ENCODE measurements around the gene S100A6. TPM values are rescaled to one million over a fixed set of nuclear protein-coding genes. Genes with fewer than 3 reads are reported as not detected.
"Not testable (repeated sequence)": the region's sequence is repeated elsewhere in the genome, so short reads cannot be mapped to it uniquely, and the experiment has no call there.

The S100A6 gene
- total and polyA plus RNA-seq, 2 donors (not counting 3 experiments of a cell fraction or from before 2014, with no cell fraction given): 552 to 908 TPM

- no peak overlapping the region for H2AFZ ChIP-seq (ENCODE audit: low read depth, low read length)
- H3K4me2 ChIP-seq (ENCODE audit: insufficient read depth, low read length): no peak overlapping the region
- intact Hi-C loops (cut with micrococcal nuclease): no loop called here
- FAIRE-seq (no peak), DNase-seq (ENCODE audit: low read depth, low spot score) (no peak)
- dilution Hi-C loops (cut with MboI; ENCODE audit: extremely low pct_ligation_motif_present, low sequenced_read_pairs): no loop called here
- H3K79me2 ChIP-seq (ENCODE audit: control insufficient read depth, insufficient read depth, low read length): no peaks in the 10 kb centered on the region
- H3K36me3 ChIP-seq (ENCODE audit: control insufficient read depth in 2 of 2, extremely low read depth in 1 of 2, insufficient read depth in 2 of 2, low read length in 2 of 2): no peaks in the 10 kb centered on the region
- H3K4me1 ChIP-seq (ENCODE audit: control insufficient read depth, extremely low read depth, insufficient read depth, low read length): peaks cover 3% of the 10 kb centered on the region
- no peaks in the 10 kb centered on the region for H3K9me3 ChIP-seq (replicated peaks; ENCODE audit: control insufficient read depth, insufficient read depth, low read length)
- no TSS peak for BruUV-seq (replicated peaks)
- H4K20me1 ChIP-seq (replicated peaks; ENCODE audit: control insufficient read depth, extremely low read depth, insufficient read depth, low read length): no peaks in the 10 kb centered on the region
- no peak overlapping the region for H3K27ac ChIP-seq (ENCODE audit: insufficient read depth, low read depth, low read length)
- CTCF ChIA-PET: interaction anchor here (0.9 to 2.0 kb wide), 8 partner anchors 8 to 57 kb away, joined by 3 to 8 read pairs (median 6); partner anchors contain the start of gene S100A13
- H3K4me3 ChIP-seq (replicated peaks in 1 of 3; ENCODE audit: insufficient read depth in 1 of 3, low read depth in 1 of 3, low read length in 3 of 3): no peak overlapping the region
- no peak for TF ChIP-seq FOS (IDR thresholded peaks at IDR 0.05; ENCODE audit: borderline replicate concordance, insufficient read depth, low read length)
- no peak for TF ChIP-seq CTCF (IDR thresholded peaks at IDR 0.05; ENCODE audit: extremely low read depth in 1 of 2, insufficient read depth in 1 of 2, low read depth in 1 of 2, low read length in 2 of 2)
- no peak for TF ChIP-seq POLR2AphosphoS5 (IDR thresholded peaks at IDR 0.05; ENCODE audit: insufficient read depth, low read depth, low read length)
- TF ChIP-seq MYC (IDR thresholded peaks at IDR 0.05; ENCODE audit: low read depth, low read length): no peak
- no peak for TF ChIP-seq POLR2A (IDR thresholded peaks at IDR 0.05; ENCODE audit: low read depth, low read length)
- TF ChIP-seq EZH2 (IDR thresholded peaks at IDR 0.05; ENCODE audit: borderline replicate concordance, low read depth, low read length, severe bottlenecking): no peak
- no peak for TF ChIP-seq JUN (IDR thresholded peaks at IDR 0.05; ENCODE audit: borderline replicate concordance, insufficient read depth, insufficient read length, low read depth)
- TF ChIP-seq, protein P1, sequence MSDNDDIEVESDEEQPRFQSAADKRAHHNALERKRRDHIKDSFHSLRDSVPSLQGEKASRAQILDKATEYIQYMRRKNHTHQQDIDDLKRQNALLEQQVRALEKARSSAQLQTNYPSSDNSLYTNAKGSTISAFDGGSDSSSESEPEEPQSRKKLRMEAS (IDR thresholded peaks at IDR 0.05; ENCODE audit: insufficient read depth, insufficient read length): no peak
- no peak for TF ChIP-seq GATA2 (IDR thresholded peaks at IDR 0.05; ENCODE audit: insufficient read depth, insufficient read length, low read depth, low read length)
- POLR2A ChIA-PET: interaction anchor here (0.8 to 0.9 kb wide), 2 partner anchors 29 to 50 kb away, joined by 5 to 6 read pairs; partner anchors contain the start of gene S100A13
- no peak overlapping the region for H3K9ac ChIP-seq (replicated peaks; ENCODE audit: extremely low read depth, insufficient read depth, low read length)
- H3K9me1 ChIP-seq (replicated peaks; ENCODE audit: control insufficient read depth, extremely low read depth, insufficient read depth, low read length): no peaks in the 10 kb centered on the region
- H3K27me3 ChIP-seq (ENCODE audit: control insufficient read depth in 2 of 2, insufficient read depth in 2 of 2, low read length in 2 of 2): no peaks in the 10 kb centered on the region
These were observed 41.3 kb upstream of the S100A6 start for GRCh38 chr1:153577138-153577537.

GRCh38 chr1:153575497-153575896 is 39.7 kb upstream of the S100A6 start:
- CTCF ChIA-PET: interaction anchor here (1.2 kb wide), 1 partner anchor 52 kb away, joined by 6 read pairs; the partner anchor contains the start of gene S100A13
- H3K9me1 ChIP-seq (replicated peaks; ENCODE audit: control insufficient read depth, extremely low read depth, insufficient read depth, low read length); intact Hi-C loops (cut with micrococcal nuclease); H3K27ac ChIP-seq (ENCODE audit: insufficient read depth, low read depth, low read length); H3K4me2 ChIP-seq (ENCODE audit: insufficient read depth, low read length); FAIRE-seq; POLR2A ChIA-PET; H3K79me2 ChIP-seq (ENCODE audit: control insufficient read depth, insufficient read depth, low read length); dilution Hi-C loops (cut with MboI; ENCODE audit: extremely low pct_ligation_motif_present, low sequenced_read_pairs); H3K36me3 ChIP-seq (ENCODE audit: control insufficient read depth in 2 of 2, extremely low read depth in 1 of 2, insufficient read depth in 2 of 2, low read length in 2 of 2); H2AFZ ChIP-seq (ENCODE audit: low read depth, low read length); H4K20me1 ChIP-seq (replicated peaks; ENCODE audit: control insufficient read depth, extremely low read depth, insufficient read depth, low read length); H3K27me3 ChIP-seq (ENCODE audit: control insufficient read depth in 2 of 2, insufficient read depth in 2 of 2, low read length in 2 of 2); H3K9me3 ChIP-seq (replicated peaks; ENCODE audit: control insufficient read depth, insufficient read depth, low read length); H3K9ac ChIP-seq (replicated peaks; ENCODE audit: extremely low read depth, insufficient read depth, low read length); DNase-seq (ENCODE audit: low read depth, low spot score); H3K4me3 ChIP-seq (replicated peaks in 1 of 3; ENCODE audit: insufficient read depth in 1 of 3, low read depth in 1 of 3, low read length in 3 of 3); BruUV-seq (replicated peaks); H3K4me1 ChIP-seq (ENCODE audit: control insufficient read depth, extremely low read depth, insufficient read depth, low read length): not testable (repeated sequence)

DNA sequence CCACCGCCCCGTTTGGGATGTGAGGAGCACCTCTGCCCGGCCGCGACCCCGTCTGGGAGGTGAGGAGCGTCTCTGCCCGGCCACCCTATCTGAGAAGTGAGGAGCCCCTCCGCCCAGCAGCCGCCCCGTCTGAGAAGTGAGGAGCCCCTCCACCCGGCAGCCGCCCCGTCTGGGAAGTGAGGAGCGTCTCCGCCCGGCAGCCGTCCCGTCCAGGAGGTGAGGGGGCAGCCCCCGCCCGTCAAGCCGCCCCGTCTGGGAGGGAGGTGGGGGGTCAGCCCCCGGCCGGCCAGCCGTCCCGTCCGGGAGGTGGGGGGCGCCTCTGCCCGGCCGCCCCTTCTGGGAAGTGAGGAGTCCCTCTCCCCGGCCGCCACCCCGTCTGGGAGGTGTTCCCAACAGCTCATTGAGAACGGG is 39.3 kb upstream of the S100A6 start:
- BruUV-seq (replicated peaks); CTCF ChIA-PET; POLR2A ChIA-PET; H2AFZ ChIP-seq (ENCODE audit: low read depth, low read length); H3K36me3 ChIP-seq (ENCODE audit: control insufficient read depth in 2 of 2, extremely low read depth in 1 of 2, insufficient read depth in 2 of 2, low read length in 2 of 2); H3K4me2 ChIP-seq (ENCODE audit: insufficient read depth, low read length); H3K9me1 ChIP-seq (replicated peaks; ENCODE audit: control insufficient read depth, extremely low read depth, insufficient read depth, low read length); H3K4me3 ChIP-seq (replicated peaks in 1 of 3; ENCODE audit: insufficient read depth in 1 of 3, low read depth in 1 of 3, low read length in 3 of 3); DNase-seq (ENCODE audit: low read depth, low spot score); H3K27me3 ChIP-seq (ENCODE audit: control insufficient read depth in 2 of 2, insufficient read depth in 2 of 2, low read length in 2 of 2); H3K79me2 ChIP-seq (ENCODE audit: control insufficient read depth, insufficient read depth, low read length); intact Hi-C loops (cut with micrococcal nuclease); H3K27ac ChIP-seq (ENCODE audit: insufficient read depth, low read depth, low read length); dilution Hi-C loops (cut with MboI; ENCODE audit: extremely low pct_ligation_motif_present, low sequenced_read_pairs); H3K9me3 ChIP-seq (replicated peaks; ENCODE audit: control insufficient read depth, insufficient read depth, low read length); H3K4me1 ChIP-seq (ENCODE audit: control insufficient read depth, extremely low read depth, insufficient read depth, low read length); H3K9ac ChIP-seq (replicated peaks; ENCODE audit: extremely low read depth, insufficient read depth, low read length); FAIRE-seq; H4K20me1 ChIP-seq (replicated peaks; ENCODE audit: control insufficient read depth, extremely low read depth, insufficient read depth, low read length): not testable (repeated sequence)
